ENCODE data around the gene NEO1.

GRCh38 chr15:73009066-73010056 lies 42.9 kb upstream of the NEO1 start:
- TF ChIP-seq, protein P1, sequence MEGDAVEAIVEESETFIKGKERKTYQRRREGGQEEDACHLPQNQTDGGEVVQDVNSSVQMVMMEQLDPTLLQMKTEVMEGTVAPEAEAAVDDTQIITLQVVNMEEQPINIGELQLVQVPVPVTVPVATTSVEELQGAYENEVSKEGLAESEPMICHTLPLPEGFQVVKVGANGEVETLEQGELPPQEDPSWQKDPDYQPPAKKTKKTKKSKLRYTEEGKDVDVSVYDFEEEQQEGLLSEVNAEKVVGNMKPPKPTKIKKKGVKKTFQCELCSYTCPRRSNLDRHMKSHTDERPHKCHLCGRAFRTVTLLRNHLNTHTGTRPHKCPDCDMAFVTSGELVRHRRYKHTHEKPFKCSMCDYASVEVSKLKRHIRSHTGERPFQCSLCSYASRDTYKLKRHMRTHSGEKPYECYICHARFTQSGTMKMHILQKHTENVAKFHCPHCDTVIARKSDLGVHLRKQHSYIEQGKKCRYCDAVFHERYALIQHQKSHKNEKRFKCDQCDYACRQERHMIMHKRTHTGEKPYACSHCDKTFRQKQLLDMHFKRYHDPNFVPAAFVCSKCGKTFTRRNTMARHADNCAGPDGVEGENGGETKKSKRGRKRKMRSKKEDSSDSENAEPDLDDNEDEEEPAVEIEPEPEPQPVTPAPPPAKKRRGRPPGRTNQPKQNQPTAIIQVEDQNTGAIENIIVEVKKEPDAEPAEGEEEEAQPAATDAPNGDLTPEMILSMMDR (IDR thresholded peaks at IDR 0.05; ENCODE audit: insufficient read depth, low read depth, low read length), result no peak
- TF ChIP-seq EZH2 (IDR thresholded peaks at IDR 0.05; ENCODE audit: insufficient read depth, low read length), result no peak
